Activated CD4-positive, alpha-beta memory T cell treated with anti-CD3 and anti-CD28 coated beads for 36 hours (primary cell): Measurements from ENCODE around the gene RBMS1. TPM values are rescaled to one million over a fixed set of nuclear protein-coding genes. Genes with fewer than 3 reads are reported as not detected.

Source experiments
- CTCF ChIA-PET: fragments of 350-600 bp; sonication (Branson Sonifier 250); formaldehyde crosslinking; loops from one replicate; lab custom pipeline; 2021; ENCODE audit warnings: antibody characterized with exemption, inconsistent platforms; lab: Charles Lee
- POLR2A ChIA-PET: fragments of 350-600 bp; sonication (Branson Sonifier 250); formaldehyde crosslinking; loops from one replicate; lab custom pipeline; 2021; ENCODE audit warnings: antibody characterized with exemption; lab: Charles Lee
- DNase-seq: peaks from one replicate; pipeline ENCODE4 v3.0.0-alpha.2; 2020
- H3K27ac Mint-ChIP-seq: one replicate; pipeline ENCODE4 v1.8.0; 2021; ENCODE audit warnings: mixed read lengths
- H3K27me3 Mint-ChIP-seq: one replicate; pipeline ENCODE4 v1.8.0; 2021; ENCODE audit warnings: mixed read lengths
- H3K36me3 Mint-ChIP-seq: one replicate; pipeline ENCODE4 v1.8.0; 2021; ENCODE audit warnings: mixed read lengths
- H3K4me1 Mint-ChIP-seq: one replicate; pipeline ENCODE4 v1.8.0; 2021; ENCODE audit warnings: low read depth, mixed read lengths
- H3K4me3 Mint-ChIP-seq: one replicate; pipeline ENCODE4 v1.8.0; 2021; ENCODE audit warnings: mild to moderate bottlenecking, mixed read lengths
- H3K9me3 Mint-ChIP-seq: one replicate; pipeline ENCODE4 v1.8.0; 2021; ENCODE audit warnings: mixed read lengths
- intact Hi-C: fragments of 100-400 bp; cut with micrococcal nuclease; formaldehyde crosslinking; loops from one replicate; pipeline ENCODE4 v1.15.1; 2023
- total RNA-seq, 2 experiments: library from RNA; stranded (reverse); gene quantifications; one replicate each; pipeline ENCODE4 v1.2.3, GENCODE V29; 2021

Gene RBMS1
- total RNA-seq, 2 experiments from 2014 or later = 37.9 to 40.0 TPM

GRCh38 chr2:160364364-160364763 lies 129.2 kb downstream of the RBMS1 start:
- H3K27ac Mint-ChIP-seq = no peak overlapping the region
- H3K4me3 Mint-ChIP-seq = no peak overlapping the region
- H3K27me3 Mint-ChIP-seq = no peaks in the 10 kb centered on the region
- intact Hi-C loops = no loop called here
- ChIA-PET POLR2A (no interaction called here), CTCF (no interaction called here)
- no peaks in the 10 kb centered on the region for H3K9me3 Mint-ChIP-seq
- peaks cover 14% of the 10 kb centered on the region for H3K36me3 Mint-ChIP-seq
- no peak for DNase-seq
- H3K4me1 Mint-ChIP-seq = peaks cover 60% of the 10 kb centered on the region

GRCh38 chr2:160363961-160364360 lies 129.6 kb downstream of the RBMS1 start:
- ChIA-PET POLR2A (interaction anchor here (1.5 kb wide), 1 partner anchor 11 kb away, joined by 3 read pairs; no protein-coding TSS in a partner anchor), CTCF (interaction anchor here (0.7 kb wide), 1 partner anchor 49 kb away, joined by 3 read pairs; no protein-coding TSS in a partner anchor)
- Mint-ChIP-seq H3K9me3 (no peaks in the 10 kb centered on the region), H3K4me3 (no peak overlapping the region), H3K36me3 (peaks cover 14% of the 10 kb centered on the region), H3K4me1 (peaks cover 57% of the 10 kb centered on the region), H3K27me3 (no peaks in the 10 kb centered on the region), H3K27ac (no peak overlapping the region)
- DNase-seq = no peak
- intact Hi-C loops = no loop called here

GRCh38 chr2:160363055-160363454 lies 130.6 kb downstream of the RBMS1 start:
- H3K36me3 Mint-ChIP-seq = peaks cover 15% of the 10 kb centered on the region
- no peaks in the 10 kb centered on the region for H3K9me3 Mint-ChIP-seq
- POLR2A ChIA-PET = interaction anchor here (1.5 kb wide), 1 partner anchor 10 kb away, joined by 3 read pairs; no protein-coding TSS in a partner anchor
- CTCF ChIA-PET = interaction anchor here (1.1 to 1.2 kb wide), 2 partner anchors 8 to 253 kb away, joined by 3 to 6 read pairs; no protein-coding TSS in a partner anchor
- peaks cover 52% of the 10 kb centered on the region for H3K4me1 Mint-ChIP-seq
- no peak for DNase-seq
- H3K27ac Mint-ChIP-seq = no peak overlapping the region
- no peaks in the 10 kb centered on the region for H3K27me3 Mint-ChIP-seq
- intact Hi-C loops = no loop called here
- no peak overlapping the region for H3K4me3 Mint-ChIP-seq

GRCh38 chr2:160362541-160362940 lies 131.1 kb downstream of the RBMS1 start:
- intact Hi-C loops = no loop called here
- Mint-ChIP-seq H3K4me1 (peaks cover 53% of the 10 kb centered on the region), H3K4me3 (no peak overlapping the region), H3K9me3 (no peaks in the 10 kb centered on the region), H3K27me3 (no peaks in the 10 kb centered on the region), H3K27ac (no peak overlapping the region), H3K36me3 (peaks cover 20% of the 10 kb centered on the region)
- DNase-seq = no peak
- ChIA-PET CTCF (interaction anchor here (1.1 to 1.2 kb wide), 2 partner anchors 9 to 252 kb away, joined by 3 to 6 read pairs; no protein-coding TSS in a partner anchor), POLR2A (interaction anchor here (1.5 kb wide), 1 partner anchor 9 kb away, joined by 3 read pairs; no protein-coding TSS in a partner anchor)

GRCh38 chr2:160362018-160362417 lies 131.6 kb downstream of the RBMS1 start:
- CTCF ChIA-PET = interaction anchor here (0.6 to 1.2 kb wide), 2 partner anchors 9 to 702 kb away, joined by 3 to 5 read pairs; no protein-coding TSS in a partner anchor
- intact Hi-C loops = no loop called here
- DNase-seq = no peak
- Mint-ChIP-seq H3K36me3 (peaks cover 24% of the 10 kb centered on the region), H3K9me3 (no peaks in the 10 kb centered on the region), H3K4me1 (peaks cover 54% of the 10 kb centered on the region), H3K4me3 (no peak overlapping the region), H3K27ac (no peak overlapping the region), H3K27me3 (no peaks in the 10 kb centered on the region)
- POLR2A ChIA-PET = no interaction called here

- POLR2A ChIA-PET = no interaction called here
- Mint-ChIP-seq H3K4me1 (peaks cover 56% of the 10 kb centered on the region), H3K9me3 (peaks cover 6% of the 10 kb centered on the region), H3K27me3 (no peaks in the 10 kb centered on the region), H3K36me3 (peaks cover 27% of the 10 kb centered on the region), H3K27ac (no peak overlapping the region), H3K4me3 (no peak overlapping the region)
- CTCF ChIA-PET = interaction anchor here (0.6 kb wide), 1 partner anchor 156 kb away, joined by 5 read pairs; no protein-coding TSS in a partner anchor
- no peak for DNase-seq
- intact Hi-C loops = no loop called here
These were observed 133.4 kb downstream of the RBMS1 start for GRCh38 chr2:160360089-160360757.

GRCh38 chr2:160358046-160358445 lies 135.6 kb downstream of the RBMS1 start:
- H3K27ac Mint-ChIP-seq = no peak overlapping the region
- ChIA-PET POLR2A (no interaction called here), CTCF (no interaction called here)
- H3K4me3 Mint-ChIP-seq = no peak overlapping the region
- peaks cover 57% of the 10 kb centered on the region for H3K4me1 Mint-ChIP-seq
- DNase-seq = no peak
- H3K27me3 Mint-ChIP-seq = no peaks in the 10 kb centered on the region
- H3K36me3 Mint-ChIP-seq = peaks cover 22% of the 10 kb centered on the region
- peaks cover 6% of the 10 kb centered on the region for H3K9me3 Mint-ChIP-seq
- intact Hi-C loops = no loop called here

GRCh38 chr2:160356485-160356884 lies 137.1 kb downstream of the RBMS1 start:
- ChIA-PET POLR2A (no interaction called here), CTCF (interaction anchor here (0.9 kb wide), 1 partner anchor 614 kb away, joined by 3 read pairs; no protein-coding TSS in a partner anchor)
- Mint-ChIP-seq H3K36me3 (peaks cover 19% of the 10 kb centered on the region), H3K9me3 (peaks cover 6% of the 10 kb centered on the region), H3K27ac (no peak overlapping the region), H3K27me3 (no peaks in the 10 kb centered on the region), H3K4me1 (peaks cover 60% of the 10 kb centered on the region), H3K4me3 (no peak overlapping the region)
- DNase-seq = no peak
- intact Hi-C loops = no loop called here

- Mint-ChIP-seq H3K4me1 (peaks cover 56% of the 10 kb centered on the region), H3K9me3 (peaks cover 6% of the 10 kb centered on the region), H3K4me3 (no peak overlapping the region), H3K27ac (no peak overlapping the region), H3K36me3 (peaks cover 19% of the 10 kb centered on the region), H3K27me3 (no peaks in the 10 kb centered on the region)
- CTCF ChIA-PET = interaction anchor here (2.4 kb wide), 1 partner anchor 74 kb away, joined by 7 read pairs; no protein-coding TSS in a partner anchor
- POLR2A ChIA-PET = no interaction called here
- DNase-seq = no peak
- intact Hi-C loops = loop anchor here (2.0 kb wide), 1 partner anchor 14 kb away; no protein-coding TSS in a partner anchor
These were observed 138.5 kb downstream of the RBMS1 start for GRCh38 chr2:160355080-160355479.

GRCh38 chr2:160354677-160355076 lies 138.9 kb downstream of the RBMS1 start:
- peaks cover 57% of the 10 kb centered on the region for H3K4me1 Mint-ChIP-seq
- peaks cover 19% of the 10 kb centered on the region for H3K36me3 Mint-ChIP-seq
- ChIA-PET POLR2A (no interaction called here), CTCF (interaction anchor here (2.4 kb wide), 1 partner anchor 74 kb away, joined by 7 read pairs; no protein-coding TSS in a partner anchor)
- intact Hi-C loops = loop anchor here (2.0 to 5.0 kb wide), 2 partner anchors 14 to 563 kb away; no protein-coding TSS in a partner anchor
- H3K27me3 Mint-ChIP-seq = no peaks in the 10 kb centered on the region
- peaks cover 6% of the 10 kb centered on the region for H3K9me3 Mint-ChIP-seq
- DNase-seq = no peak
- H3K27ac Mint-ChIP-seq = no peak overlapping the region
- H3K4me3 Mint-ChIP-seq = no peak overlapping the region

- Mint-ChIP-seq H3K27me3 (no peaks in the 10 kb centered on the region), H3K4me3 (no peak overlapping the region), H3K36me3 (peaks cover 21% of the 10 kb centered on the region), H3K9me3 (peaks cover 6% of the 10 kb centered on the region), H3K4me1 (peaks cover 61% of the 10 kb centered on the region), H3K27ac (no peak overlapping the region)
- ChIA-PET POLR2A (interaction anchor here (1.1 kb wide), 1 partner anchor 9 kb away, joined by 3 read pairs; no protein-coding TSS in a partner anchor), CTCF (interaction anchor here (0.7 to 2.5 kb wide), 12 partner anchors 16 to 640 kb away, joined by 3 to 14 read pairs (median 4); no protein-coding TSS in a partner anchor)
- DNase-seq = no peak
- intact Hi-C loops = loop anchor here (2.0 to 5.0 kb wide), 2 partner anchors 15 to 563 kb away; no protein-coding TSS in a partner anchor
These were observed 139.8 kb downstream of the RBMS1 start for GRCh38 chr2:160353813-160354212.

GRCh38 chr2:160353166-160353565 lies 140.4 kb downstream of the RBMS1 start:
- Mint-ChIP-seq H3K4me1 (peaks cover 64% of the 10 kb centered on the region), H3K27me3 (no peaks in the 10 kb centered on the region), H3K36me3 (peaks cover 21% of the 10 kb centered on the region), H3K9me3 (peaks cover 6% of the 10 kb centered on the region), H3K27ac (no peak overlapping the region), H3K4me3 (no peak overlapping the region)
- DNase-seq = peak; percentile 48
- intact Hi-C loops = loop anchor here (5.0 kb wide), 1 partner anchor 564 kb away; no protein-coding TSS in a partner anchor
- CTCF ChIA-PET = interaction anchor here (0.7 to 2.5 kb wide), 13 partner anchors 15 to 641 kb away, joined by 3 to 14 read pairs (median 4); no protein-coding TSS in a partner anchor
- POLR2A ChIA-PET = interaction anchor here (1.1 kb wide), 1 partner anchor 10 kb away, joined by 3 read pairs; no protein-coding TSS in a partner anchor
